Left cardiac atrium (tissue), 4 donors: Measurements from ENCODE around the gene ETHE1. TPM values are rescaled to one million over a fixed set of nuclear protein-coding genes. Genes with fewer than 3 reads are reported as not detected.

Experiments
- ATAC-seq, 2 donors: fragments of 200-7000 bp; cut with Tn5 transposase; one replicate each; pipeline ENCODE4 v1.9.1; 2020; ENCODE audit warnings: mild to moderate bottlenecking in 2 of 2, moderate library complexity in 2 of 2
- DNase-seq: peaks from one replicate; pipeline ENCODE4 v3.0.0-alpha.2; 2020
- intact Hi-C, 2 donors: fragments of 100-400 bp; cut with DNase I; formaldehyde crosslinking; loops; one replicate each; pipeline versions ENCODE4 v1.14.1 to v1.15.1; 2022 to 2023
- total RNA-seq, 2 donors: library from RNA; stranded (reverse); fragmentation: NEBNext Ultra II Directional; extraction: Animal tissue kit (Norgen Biotek cat#: 25700); gene quantifications; one replicate each; pipeline ENCODE4 v1.2.1, GENCODE V29; 2021
- donor health status: DM: no; HTN: yes; CAD: no.
- donor health status: DM: no; HTN: yes; CAD: no; lungs with severe emphysema.
- donor health status: DM: yes; HTN: yes; CAD: no.
- donor health status: Dilated cardiomyopathy.

ETHE1 gene
- total RNA-seq, 2 donors from 2014 or later, result 13.7 to 17.9 TPM

- ATAC-seq, result no peak
- intact Hi-C loops, result no loop called here
- DNase-seq, result no peak
Observed at GRCh38 chr19:43478323-43478722, 48.7 kb downstream of the ETHE1 start.

GRCh38 chr19:43476606-43477005, 50.4 kb downstream of the ETHE1 start:
- ATAC-seq (no peak), DNase-seq (no peak)
- intact Hi-C loops, result no loop called here

DNA sequence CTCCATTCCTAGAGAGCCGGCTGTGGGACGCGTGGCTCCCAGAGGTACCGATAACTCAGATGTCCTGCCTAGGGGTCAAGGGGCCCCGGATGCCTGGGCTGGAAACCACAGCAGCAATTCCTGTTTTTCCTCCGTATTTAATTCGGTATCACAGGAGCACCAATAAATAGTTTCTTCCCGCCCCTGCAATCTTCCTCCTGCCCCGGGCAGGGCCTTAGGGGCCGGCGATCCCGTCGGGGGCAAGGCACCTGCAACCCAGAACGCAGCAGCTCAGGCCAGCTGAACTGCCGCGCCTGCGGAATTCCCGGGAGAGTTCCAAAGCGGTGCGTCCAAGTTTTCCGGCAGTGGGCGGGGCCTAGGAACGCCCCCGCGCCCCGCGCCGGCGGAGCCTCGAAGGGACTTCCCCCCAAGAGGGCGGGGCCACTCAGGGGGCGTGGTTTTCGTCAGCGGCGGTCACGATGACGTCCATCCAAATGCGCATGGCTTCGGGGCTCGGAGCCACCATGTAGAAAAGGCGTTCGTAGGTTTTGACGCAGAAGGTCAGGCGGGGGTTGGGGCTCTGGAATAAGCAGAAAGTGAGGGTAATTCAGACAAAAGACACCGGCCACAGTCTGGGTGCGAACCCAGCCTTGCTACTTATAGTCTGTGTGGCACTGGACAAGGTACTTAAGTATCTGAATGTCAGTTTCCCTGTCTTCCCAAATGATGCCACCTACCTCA, 51.9 kb downstream of the ETHE1 start:
- intact Hi-C loops, result no loop called here
- ATAC-seq (peak; percentile 95 to 97), DNase-seq (peak; percentile 95)

GRCh38 chr19:43474487-43474886, 52.5 kb downstream of the ETHE1 start:
- ATAC-seq (no peak), DNase-seq (no peak)
- intact Hi-C loops, result no loop called here

DNA sequence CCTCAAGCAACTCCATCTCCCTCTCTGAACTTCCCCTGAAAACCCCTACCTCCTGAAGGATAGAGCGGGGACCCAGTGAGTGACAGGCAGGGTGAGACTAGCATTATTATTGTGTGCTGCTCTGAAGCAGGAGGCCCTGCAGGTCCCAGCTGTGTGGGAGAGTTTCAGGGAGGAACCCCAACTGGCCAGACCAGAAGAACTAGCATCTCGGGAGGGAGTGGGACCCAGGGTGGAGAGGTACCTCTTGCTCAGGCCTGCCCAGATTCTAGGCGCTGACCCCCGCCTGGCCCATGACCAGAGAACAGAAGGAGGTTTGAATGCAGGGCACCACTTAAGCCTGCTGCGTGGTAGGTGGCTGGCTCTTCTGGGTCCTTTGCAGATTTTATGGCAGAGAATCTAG, 55.9 kb downstream of the ETHE1 start:
- DNase-seq (no peak), ATAC-seq (no peak)
- intact Hi-C loops, result no loop called here

DNA sequence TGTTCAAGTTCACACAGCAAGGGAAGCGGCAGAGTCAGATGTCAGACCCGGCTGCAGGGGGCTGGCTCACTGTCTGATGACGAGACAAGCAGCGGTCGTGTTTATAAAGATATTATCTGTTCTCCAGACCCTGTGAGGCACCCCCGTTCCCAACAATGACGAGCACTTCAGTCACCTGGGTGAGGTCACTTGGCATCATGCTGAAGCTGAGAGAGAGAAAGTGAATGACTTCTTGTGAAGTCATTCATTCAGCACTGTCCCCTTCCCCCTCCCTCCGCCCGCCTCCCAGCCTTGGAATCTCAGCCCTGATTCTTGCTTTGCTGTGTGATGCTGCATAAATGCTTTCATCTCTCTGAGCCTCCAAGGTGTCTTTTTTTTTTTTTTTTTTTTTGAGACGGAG, 56.7 kb downstream of the ETHE1 start:
- DNase-seq (no peak), ATAC-seq (no peak)
- intact Hi-C loops, result no loop called here

DNA sequence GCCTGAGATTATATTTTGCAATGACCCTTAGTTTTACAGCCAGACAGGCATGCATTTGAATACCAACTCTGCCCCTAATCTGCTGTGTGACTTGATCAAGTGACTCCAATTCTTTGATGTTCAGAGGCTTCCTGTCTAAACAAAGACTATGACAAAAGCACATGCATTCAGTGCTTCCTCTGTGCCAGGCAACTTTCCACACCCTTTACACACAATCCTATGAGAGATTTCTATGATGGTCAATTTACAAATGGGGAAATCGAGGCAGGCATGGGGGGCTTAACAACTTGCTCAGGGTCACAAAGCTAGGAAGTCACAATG, 57.9 kb downstream of the ETHE1 start:
- intact Hi-C loops, result no loop called here
- DNase-seq, result no peak
- ATAC-seq, result no peak

DNA sequence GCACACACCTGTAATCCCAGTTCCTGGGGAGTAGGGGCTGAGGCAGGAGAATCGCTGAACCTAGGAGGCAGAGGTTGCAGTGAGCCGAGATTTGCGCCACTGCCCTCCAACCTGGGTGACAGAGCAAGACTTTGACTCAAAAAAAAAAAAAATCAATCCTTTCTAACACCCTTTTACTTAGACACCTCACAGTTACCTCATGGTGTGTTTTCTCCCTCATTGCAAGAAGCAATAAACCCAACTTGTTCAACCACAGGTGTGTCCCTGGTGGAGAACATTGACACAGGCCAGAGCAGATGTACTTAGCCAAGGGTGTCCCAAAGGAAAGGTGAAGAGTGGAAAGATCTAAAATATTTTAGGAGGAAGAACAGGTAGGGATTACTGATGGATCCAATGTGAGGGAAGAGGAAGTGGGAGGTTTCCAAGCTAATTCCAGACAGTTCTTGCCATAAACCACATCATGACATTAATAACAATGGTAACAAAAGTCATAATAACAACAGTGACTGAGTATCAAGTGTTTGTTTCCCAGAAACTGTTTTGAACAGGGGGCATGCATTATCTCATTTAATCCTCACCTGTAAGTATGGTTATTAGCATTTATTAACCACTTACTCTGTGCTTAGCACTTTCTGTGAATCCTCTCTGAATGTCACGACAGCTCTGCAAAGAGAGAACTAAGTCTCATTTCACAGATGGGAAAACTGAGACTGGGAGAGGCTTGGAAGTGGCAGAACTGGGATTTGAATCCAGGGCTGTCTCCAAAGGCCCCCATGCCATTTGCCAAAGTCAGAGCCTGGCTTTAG, 58.4 kb downstream of the ETHE1 start:
- no peak for ATAC-seq
- intact Hi-C loops, result no loop called here
- no peak for DNase-seq

GRCh38 chr19:43467730-43468129, 59.3 kb downstream of the ETHE1 start:
- intact Hi-C loops, result no loop called here
- no peak for ATAC-seq
- no peak for DNase-seq

GRCh38 chr19:43467276-43467675, 59.7 kb downstream of the ETHE1 start:
- ATAC-seq, result no peak
- intact Hi-C loops, result no loop called here

DNA sequence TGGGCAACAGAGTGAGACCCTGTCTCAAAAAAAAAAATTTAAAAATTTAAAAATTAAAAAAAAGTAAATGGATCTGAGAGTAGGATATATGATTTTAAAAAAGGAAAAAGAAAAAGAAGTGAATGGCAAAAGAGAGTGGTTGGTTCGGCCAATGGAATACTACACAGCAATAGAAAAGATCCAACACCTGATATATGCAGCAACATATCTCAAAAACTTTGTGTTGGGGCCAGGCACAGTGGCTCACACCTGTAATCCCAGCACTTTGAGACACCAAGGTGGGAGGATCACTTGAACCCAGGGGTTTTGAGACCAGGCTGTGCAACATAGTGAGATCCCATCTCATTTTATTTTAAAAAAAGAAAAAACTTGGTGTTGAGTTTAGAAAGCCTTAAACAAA, 60.2 kb downstream of the ETHE1 start:
- ATAC-seq (no peak), DNase-seq (no peak)
- intact Hi-C loops, result no loop called here

More at GRCh38 chr19:43467276-43467675, 59.7 kb downstream of the ETHE1 start:
- no peak for DNase-seq

DNA sequence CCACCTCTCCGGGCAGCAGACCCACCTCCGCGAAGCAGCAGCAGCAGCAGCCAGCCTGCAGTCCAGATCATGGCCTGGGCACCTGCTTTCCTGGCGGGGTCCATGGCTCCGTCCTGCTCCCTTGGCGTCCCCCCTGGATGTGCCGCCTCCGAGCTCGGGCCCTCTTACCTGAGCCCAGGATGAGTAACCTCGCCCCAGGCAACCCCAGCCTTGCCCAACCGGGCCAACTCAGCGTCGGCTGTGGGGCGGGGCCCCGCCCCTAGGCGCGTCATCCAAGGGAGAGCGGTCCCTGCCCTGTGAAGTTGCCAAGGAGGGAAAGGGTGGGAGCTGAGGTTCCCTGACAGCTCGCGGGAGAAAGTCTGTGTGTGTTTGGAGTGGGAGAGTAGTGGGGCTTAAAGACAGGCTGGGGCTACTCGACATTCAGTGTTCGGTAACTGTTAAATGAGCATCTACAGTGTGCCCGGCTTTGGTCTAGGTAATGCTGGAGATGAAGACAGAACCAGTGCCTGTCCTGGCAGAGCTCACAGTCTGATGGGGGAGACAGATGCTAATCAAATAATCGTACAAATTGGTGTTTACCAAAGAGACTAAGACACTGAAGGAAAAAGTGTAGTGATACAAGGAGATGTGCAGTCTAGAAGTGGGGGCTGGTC, 61.4 kb downstream of the ETHE1 start, which contains the start of gene LYPD3:
TSS of gene LYPD3 (minus strand) at position 141 of the 653 bp plus-strand sequence. CDS start at position 104, 37 bp downstream.
- intact Hi-C loops, result no loop called here
- peak; percentile 50 for DNase-seq
- no peak for ATAC-seq

DNA sequence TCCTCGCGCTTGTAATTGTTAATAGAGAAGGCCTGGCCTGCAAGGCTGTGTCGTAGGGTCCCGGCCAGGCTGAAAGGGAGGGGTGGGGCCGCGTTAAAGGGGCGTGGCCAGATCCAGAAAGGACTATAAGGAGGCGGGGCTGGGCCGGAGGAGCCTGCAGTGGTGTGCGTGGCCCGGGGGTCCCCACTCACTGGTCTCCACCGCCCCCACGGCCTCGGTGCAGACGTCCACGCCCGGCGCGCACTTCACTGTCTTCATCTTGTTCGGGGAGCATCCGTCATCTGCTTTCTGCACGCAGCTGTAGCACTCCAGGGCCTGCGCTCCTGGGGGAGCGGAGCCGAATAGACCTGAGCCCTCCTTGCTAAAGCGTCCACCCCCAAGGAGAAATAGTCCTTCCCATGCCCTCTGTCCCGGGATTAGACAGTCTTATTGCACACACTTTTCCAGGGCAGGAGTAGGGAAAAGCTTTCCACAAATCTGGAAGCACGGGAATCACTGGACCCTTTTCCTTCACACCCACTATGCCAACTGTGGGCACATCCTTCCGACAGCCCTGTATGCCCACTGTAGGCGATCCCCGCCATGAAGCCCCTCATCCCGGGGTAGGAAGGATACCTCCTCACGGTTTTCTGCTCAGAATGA, 62.7 kb downstream of the ETHE1 start:
- intact Hi-C loops, result no loop called here
- peak; percentile 66 to 77 for ATAC-seq

GRCh38 chr19:43463381-43464133, 63.4 kb downstream of the ETHE1 start:
- ATAC-seq, result peak; percentile 95 to 96
- intact Hi-C loops, result no loop called here
- DNase-seq, result peak; percentile 98

More for the DNA sequence above, 62.7 kb downstream of the ETHE1 start:
- DNase-seq, result peak; percentile 86

DNA sequence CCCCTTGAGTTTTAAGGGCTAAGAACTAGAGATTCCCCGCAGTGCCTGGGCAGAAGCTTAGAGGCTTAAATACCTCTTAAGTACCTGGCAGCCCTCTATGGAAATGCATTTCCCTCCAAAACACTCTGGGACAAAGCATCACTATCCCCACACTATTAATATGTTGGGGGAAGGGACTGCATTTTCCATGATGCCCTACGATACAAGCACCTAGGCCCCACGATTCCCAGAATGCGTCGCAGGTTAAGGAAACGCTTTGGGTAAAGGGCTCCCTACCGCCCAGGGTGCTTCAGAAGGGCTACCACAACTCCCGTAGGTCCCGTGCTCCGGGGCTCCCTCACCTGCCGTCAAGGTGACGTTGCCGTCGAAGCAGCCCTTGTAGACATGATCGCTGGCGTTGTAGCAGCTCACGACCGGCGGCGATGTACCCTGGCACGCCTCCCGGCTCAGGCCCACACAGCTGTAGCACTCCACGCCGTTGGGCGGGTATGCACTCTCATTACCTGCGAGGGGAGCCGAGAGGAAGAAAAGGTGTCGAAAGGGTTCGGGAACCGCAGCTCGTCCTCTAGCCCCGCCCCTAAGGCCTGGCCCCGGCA, 64.1 kb downstream of the ETHE1 start:
- intact Hi-C loops, result no loop called here
- ATAC-seq, result no peak

DNA sequence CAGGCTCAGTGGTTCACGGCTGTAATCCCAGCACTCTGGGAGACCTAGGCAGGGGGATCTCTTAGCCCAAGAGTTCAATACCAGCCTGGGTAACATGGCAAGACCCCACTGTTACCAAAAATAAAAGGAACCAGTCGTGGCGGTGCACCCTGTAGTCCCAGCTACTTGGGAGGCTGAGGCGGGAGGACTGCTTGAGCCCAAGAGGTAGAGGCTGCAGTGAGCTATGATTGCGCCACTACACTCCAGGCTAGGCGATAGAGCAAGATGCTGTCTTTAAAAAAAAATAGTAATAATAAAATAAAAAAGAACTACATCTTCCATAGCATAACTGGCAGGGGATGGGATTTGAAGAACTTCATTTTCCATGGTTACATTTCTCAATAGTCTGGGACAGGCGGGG, 64.6 kb downstream of the ETHE1 start:
- intact Hi-C loops, result no loop called here
- DNase-seq (no peak), ATAC-seq (no peak)

More for the DNA sequence above, 64.1 kb downstream of the ETHE1 start:
- no peak for DNase-seq

DNA sequence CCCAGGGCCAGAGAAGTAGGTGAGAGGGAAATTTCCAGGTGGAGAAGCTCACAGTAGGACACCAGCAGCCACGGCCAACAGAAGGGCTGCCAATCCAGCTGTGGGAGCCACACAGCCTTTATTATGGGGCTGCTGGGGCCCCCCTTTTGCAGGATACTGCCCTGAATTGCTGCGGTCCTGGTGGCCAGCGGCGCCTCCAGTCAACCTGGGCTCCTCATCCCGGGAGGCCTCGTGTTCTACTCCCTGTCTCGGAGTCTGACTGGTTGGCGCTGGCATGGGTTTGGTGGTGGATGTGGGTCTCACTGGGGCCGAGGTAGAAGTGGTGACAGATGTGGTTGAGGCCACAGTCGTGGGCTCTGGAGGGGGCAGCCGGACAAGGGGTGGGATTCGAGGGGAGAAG, 65.7 kb downstream of the ETHE1 start:
- ATAC-seq (no peak), DNase-seq (no peak)
- intact Hi-C loops, result no loop called here

DNA sequence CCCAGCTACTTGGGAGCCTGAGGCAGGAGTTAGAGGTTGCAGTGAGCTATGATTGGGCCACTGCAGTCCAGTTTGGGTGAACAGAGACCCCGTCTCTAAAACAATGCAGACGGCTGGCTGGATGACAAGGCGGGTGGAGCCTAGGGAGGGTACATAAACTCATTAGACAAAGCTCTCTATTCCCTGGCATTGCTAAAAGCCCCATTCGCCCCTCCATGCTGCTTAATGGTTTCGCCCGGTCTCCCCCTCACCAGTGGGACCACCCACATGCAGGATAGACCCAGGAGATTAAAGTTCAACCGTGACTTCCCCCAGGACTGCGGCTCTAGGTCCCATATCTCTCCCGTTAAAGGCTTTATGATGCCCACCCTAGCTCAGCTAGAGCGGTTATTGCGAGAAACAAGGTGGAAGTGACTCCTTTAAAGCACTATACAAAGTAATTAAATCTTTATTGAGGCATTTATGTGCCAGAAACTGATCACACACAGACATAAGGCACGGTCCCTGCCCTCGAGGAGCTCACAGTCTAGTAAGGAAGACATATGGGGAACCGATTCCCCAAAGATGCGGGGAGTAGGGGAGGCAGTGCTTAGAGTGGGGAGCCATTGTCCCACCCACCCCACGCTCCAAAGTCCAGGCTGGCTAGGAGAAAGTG, 66.5 kb downstream of the ETHE1 start:
- ATAC-seq (no peak), DNase-seq (no peak)
- intact Hi-C loops, result no loop called here
